IMR-90 (cell line): ENCODE results near the gene IFIH1. TPM values are rescaled to one million over a fixed set of nuclear protein-coding genes. Genes with fewer than 3 reads are reported as not detected.

Experiments
- ATAC-seq: fragments of 200-7000 bp; cut with Tn5 transposase; 2 replicates; pipeline ENCODE4 v1.9.1; 2020; ENCODE audit warnings: low read depth, mild to moderate bottlenecking, moderate library complexity
- BruUV-seq: library from RNA; stranded (reverse); fragments of 400-500 nt; replicated peaks from 2 replicates; lab custom pipeline; 2021; lab: Mats Ljungman, UMichigan
- CTCF ChIA-PET: fragments of 300-600 bp; formaldehyde crosslinking; extraction: SDS; loops from one replicate; lab custom pipeline; 2021; ENCODE audit warnings: antibody characterized with exemption; lab: Yijun Ruan, JAX
- POLR2A ChIA-PET: fragments of 300-600 bp; sonication (Branson Sonifier 250); formaldehyde crosslinking; loops from one replicate; lab custom pipeline; 2022; ENCODE audit warnings: antibody characterized with exemption; ENCODE audit not compliant: unreplicated experiment; lab: Charles Lee
- DNase-seq: peaks from one replicate; pipeline ENCODE4 v3.0.0; 2013
- H2AFZ ChIP-seq: replicated peaks from 2 replicates; pipeline ENCODE3; 2013; ENCODE audit warnings: low read length, mild to moderate bottlenecking; ENCODE audit not compliant: poor library complexity
- H2AK5ac ChIP-seq: 2 replicates; pipeline ENCODE4 v1.6.1; 2013; ENCODE audit warnings: low read depth, low read length, inconsistent platforms
- H2AK9ac ChIP-seq: replicated peaks from 2 replicates; pipeline ENCODE3; 2013; ENCODE audit warnings: mild to moderate bottlenecking, low read depth, low read length, moderate library complexity; ENCODE audit not compliant: poor library complexity
- H2BK120ac ChIP-seq: 2 replicates; pipeline ENCODE4 v1.6.1; 2013; ENCODE audit warnings: low read depth, low read length, inconsistent platforms
- H2BK15ac ChIP-seq: 3 replicates; pipeline ENCODE4 v1.6.1; 2013; ENCODE audit warnings: low read depth, low read length, inconsistent platforms
- H2BK20ac ChIP-seq: 2 replicates; pipeline ENCODE4 v1.6.1; 2013; ENCODE audit warnings: low read depth, mild to moderate bottlenecking, inconsistent platforms, low read length, moderate library complexity
- H2BK5ac ChIP-seq: 2 replicates; pipeline ENCODE4 v1.6.1; 2013; ENCODE audit warnings: mild to moderate bottlenecking, low read depth, low read length, inconsistent platforms; ENCODE audit not compliant: poor library complexity, severe bottlenecking
- H3K14ac ChIP-seq: replicated peaks from 2 replicates; pipeline ENCODE4 v1.6.1; 2013; ENCODE audit warnings: low read depth, low read length, inconsistent platforms
- H3K18ac ChIP-seq: 2 replicates; pipeline ENCODE4 v1.6.1; 2013; ENCODE audit warnings: low read depth, low read length, control low read depth
- H3K23ac ChIP-seq: 2 replicates; pipeline ENCODE4 v1.6.1; 2013; ENCODE audit warnings: low read depth, low read length, inconsistent platforms
- H3K27ac ChIP-seq: 2 replicates; pipeline ENCODE4 v1.5.1; 2013; ENCODE audit warnings: mild to moderate bottlenecking, control low read depth, low read length; ENCODE audit not compliant: insufficient read depth
- H3K27me3 ChIP-seq: 2 replicates; pipeline ENCODE4 v1.6.1; 2013; ENCODE audit warnings: low read length; ENCODE audit not compliant: control insufficient read depth, insufficient read depth
- H3K36me3 ChIP-seq: 2 replicates; pipeline ENCODE4 v1.6.1; 2013; ENCODE audit warnings: low read length, mixed read lengths; ENCODE audit not compliant: control insufficient read depth, insufficient read depth
- H3K4ac ChIP-seq: 2 replicates; pipeline ENCODE4 v1.6.1; 2013; ENCODE audit warnings: low read depth, low read length, inconsistent platforms
- H3K4me1 ChIP-seq: 2 replicates; pipeline ENCODE4 v1.6.1; 2013; ENCODE audit warnings: low read length, mixed read lengths; ENCODE audit not compliant: control insufficient read depth, insufficient read depth
- H3K4me2 ChIP-seq: 2 replicates; pipeline ENCODE4 v1.6.1; 2013; ENCODE audit warnings: low read depth, mild to moderate bottlenecking, control low read depth, low read length, moderate library complexity
- H3K4me3 ChIP-seq: 2 replicates; pipeline ENCODE4 v1.5.1; 2013; ENCODE audit warnings: low read depth, mild to moderate bottlenecking, control low read depth, low read length, moderate library complexity; ENCODE audit not compliant: insufficient read depth
- H3K56ac ChIP-seq: 2 replicates; pipeline ENCODE4 v1.6.1; 2013; ENCODE audit warnings: low read length, inconsistent platforms; ENCODE audit not compliant: insufficient read depth; ENCODE audit errors: extremely low read depth
- H3K79me1 ChIP-seq, 2 experiments: 2 replicates each; pipeline ENCODE4 v1.6.1; 2013; ENCODE audit warnings: low read length in 2 of 2, inconsistent platforms in 1 of 2, low read depth in 1 of 2
- H3K9ac ChIP-seq: 2 replicates; pipeline ENCODE4 v1.6.1; 2013; ENCODE audit warnings: low read depth, low read length, control low read depth
- H3K9me1 ChIP-seq: 2 replicates; pipeline ENCODE4 v1.6.1; 2013; ENCODE audit warnings: low read length, inconsistent platforms; ENCODE audit not compliant: insufficient read depth
- H3K9me3 ChIP-seq: 2 replicates; pipeline ENCODE4 v1.6.1; 2013; ENCODE audit warnings: low read length; ENCODE audit not compliant: control insufficient read depth, insufficient read depth
- H4K20me1 ChIP-seq: 2 replicates; pipeline ENCODE4 v1.6.1; 2013; ENCODE audit warnings: low read length, inconsistent platforms; ENCODE audit not compliant: insufficient read depth
- H4K5ac ChIP-seq: 2 replicates; pipeline ENCODE4 v1.6.1; 2013; ENCODE audit warnings: mild to moderate bottlenecking, low read depth, low read length, control low read depth
- H4K8ac ChIP-seq, 2 experiments: 2 replicates each; pipeline ENCODE4 v1.6.1; 2013; ENCODE audit warnings: low read depth in 2 of 2, low read length in 2 of 2, control low read depth in 1 of 2, inconsistent platforms in 1 of 2
- H4K91ac ChIP-seq: 2 replicates; pipeline ENCODE4 v1.6.1; 2013; ENCODE audit warnings: low read depth, low read length, inconsistent platforms; ENCODE audit not compliant: insufficient read depth
- BHLHE40 ChIP-seq: fragments of 150-350 bp; IDR thresholded peaks from 2 replicates; pipeline ENCODE4 v1.6.1; 2016; ENCODE audit warnings: mild to moderate bottlenecking, low read depth, low read length
- CHD1 ChIP-seq: IDR thresholded peaks from 2 replicates; pipeline ENCODE4 v1.6.1; 2012; ENCODE audit warnings: low read depth, low read length, improper control_type of control experiment
- ELK1 ChIP-seq: fragments of 150-350 bp; IDR thresholded peaks from 2 replicates; pipeline ENCODE4 v1.6.1; 2016; ENCODE audit warnings: low read depth, mild to moderate bottlenecking, low read length, moderate library complexity, borderline replicate concordance
- POLR2A ChIP-seq: IDR thresholded peaks from 2 replicates; pipeline ENCODE4 v1.6.1; 2012; ENCODE audit warnings: mild to moderate bottlenecking, low read depth, low read length
- RAD21 ChIP-seq: IDR thresholded peaks from 2 replicates; pipeline ENCODE4 v1.6.1; 2012; ENCODE audit warnings: low read length, improper control_type of control experiment
- SMC3 ChIP-seq: fragments of 150-350 bp; IDR thresholded peaks from 2 replicates; pipeline ENCODE4 v1.6.1; 2016; ENCODE audit warnings: low read depth, mild to moderate bottlenecking, antibody characterized with exemption, low read length, moderate library complexity
- WGBS, 2 experiments: methylation state at CpG; one replicate each; pipeline versions ENCODE4 v1.1.5 to v1.1.7; 2013; ENCODE audit warnings: missing lambda C conversion rate in 2 of 2; ENCODE audit not compliant: insufficient read length in 1 of 2; ENCODE audit errors: extremely low coverage in 2 of 2; 5-methylcytosine and 5-hydroxymethylcytosine counted together
- dilution Hi-C: fragments of 300-500 bp; cut with HindIII; formaldehyde crosslinking; loops from one replicate; pipeline ENCODE4 v1.14.3; 2018; ENCODE audit warnings: low sequenced_read_pairs; ENCODE audit not compliant: unreplicated experiment
- in situ Hi-C: fragments of 300-500 bp; cut with MboI; formaldehyde crosslinking; loops from 3 replicates; pipeline ENCODE4 v1.14.3; 2019; ENCODE audit warnings: low sequenced_read_pairs, inconsistent platforms, mixed read lengths
- intact Hi-C: fragments of 100-400 bp; cut with micrococcal nuclease; formaldehyde crosslinking; loops from 2 replicates; pipeline ENCODE4 v1.10.0; 2022
- polyA plus RNA-seq, 3 experiments: library from polyadenylated mRNA; depleted of rRNA; stranded (reverse); fragments of >200 nt; gene quantifications; 2 replicates each; pipeline ENCODE4 v1.2.3, GENCODE V29; 2012; ENCODE audit warnings: low replicate concordance in 1 of 3
- total RNA-seq: library from RNA; depleted of rRNA; stranded (reverse); fragments of >200 nt; gene quantifications from 2 replicates; pipeline ENCODE4 v1.2.3, GENCODE V29; 2012
- TF ChIP-seq, protein P1 (sequence below): conservative IDR thresholded peaks from 2 replicates; pipeline ENCODE4 v1.5.1; 2012; ENCODE audit warnings: mild to moderate bottlenecking, low read depth, low read length, improper control_type of control experiment

Gene IFIH1
- total and polyA plus RNA-seq, 2 of the 4 experiments (the other 2 are of a cell fraction), result 1.3 to 1.4 TPM

GRCh38 chr2:162243715-162244114, 74.8 kb downstream of the IFIH1 start:
- Histone ChIP-seq H3K9me1 (peaks cover 11% of the 10 kb centered on the region), H3K4me2 (peak overlapping the region; percentile 91), H2AK5ac (no peak overlapping the region), H2BK120ac (peak overlapping the region; percentile 96), H3K79me1 (peaks cover 14 to 19% of the 10 kb centered on the region in 2 experiments), H3K27me3 (no peaks in the 10 kb centered on the region), H2BK15ac (peak overlapping the region; percentile 25; the same call in 2 of the 3 replicates), H3K4ac (peak overlapping the region; percentile 68; the same call in 1 of the 2 replicates), H4K20me1 (no peaks in the 10 kb centered on the region), H3K56ac (peak overlapping the region; percentile 88; the same call in 1 of the 2 replicates), H3K9me3 (no peaks in the 10 kb centered on the region), H3K9ac (peak overlapping the region; percentile 95; the same call in 1 of the 2 replicates), H4K5ac (peak overlapping the region; percentile 96), H2AK9ac (no peak overlapping the region), H4K91ac (peak overlapping the region; percentile 29; the same call in 1 of the 2 replicates), H3K14ac (peak overlapping the region; percentile 18; the same call in 1 of the 2 replicates), H2AFZ (no peak overlapping the region), H2BK20ac (peak overlapping the region; percentile 84), H3K4me3 (no peak overlapping the region), H4K8ac (peak overlapping the region; percentile 45 to 91; a peak in 3 of 4 replicates), H3K23ac (peak overlapping the region; percentile 8; the same call in 1 of the 2 replicates), H3K18ac (peak overlapping the region; percentile 97), H3K36me3 (peaks cover 6% of the 10 kb centered on the region), H2BK5ac (peak overlapping the region; percentile 97), H3K27ac (peak overlapping the region; percentile 98; the same call in 1 of the 2 replicates), H3K4me1 (peaks cover 16% of the 10 kb centered on the region)
- in situ Hi-C loops, result no loop called here
- no TSS peak for BruUV-seq
- intact Hi-C loops, result loop anchor here (2.0 to 5.0 kb wide), 3 partner anchors 46 to 171 kb away; partner anchors contain the start of gene DPP4
- no peak for ATAC-seq
- no peak for DNase-seq
- no CpG with 5 or more reads among the region's 1 CpG for WGBS, 2 experiments
- ChIA-PET POLR2A (no interaction called here), CTCF (interaction anchor here (1.8 to 3.4 kb wide), 2 partner anchors 24 to 55 kb away, joined by 8 to 9 read pairs; no protein-coding TSS in a partner anchor)
- no peak for TF ChIP-seq BHLHE40
- no peak for TF ChIP-seq CHD1
- TF ChIP-seq SMC3, result no peak
- TF ChIP-seq POLR2A, result no peak
- TF ChIP-seq, protein P1, sequence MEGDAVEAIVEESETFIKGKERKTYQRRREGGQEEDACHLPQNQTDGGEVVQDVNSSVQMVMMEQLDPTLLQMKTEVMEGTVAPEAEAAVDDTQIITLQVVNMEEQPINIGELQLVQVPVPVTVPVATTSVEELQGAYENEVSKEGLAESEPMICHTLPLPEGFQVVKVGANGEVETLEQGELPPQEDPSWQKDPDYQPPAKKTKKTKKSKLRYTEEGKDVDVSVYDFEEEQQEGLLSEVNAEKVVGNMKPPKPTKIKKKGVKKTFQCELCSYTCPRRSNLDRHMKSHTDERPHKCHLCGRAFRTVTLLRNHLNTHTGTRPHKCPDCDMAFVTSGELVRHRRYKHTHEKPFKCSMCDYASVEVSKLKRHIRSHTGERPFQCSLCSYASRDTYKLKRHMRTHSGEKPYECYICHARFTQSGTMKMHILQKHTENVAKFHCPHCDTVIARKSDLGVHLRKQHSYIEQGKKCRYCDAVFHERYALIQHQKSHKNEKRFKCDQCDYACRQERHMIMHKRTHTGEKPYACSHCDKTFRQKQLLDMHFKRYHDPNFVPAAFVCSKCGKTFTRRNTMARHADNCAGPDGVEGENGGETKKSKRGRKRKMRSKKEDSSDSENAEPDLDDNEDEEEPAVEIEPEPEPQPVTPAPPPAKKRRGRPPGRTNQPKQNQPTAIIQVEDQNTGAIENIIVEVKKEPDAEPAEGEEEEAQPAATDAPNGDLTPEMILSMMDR, result no peak
- no peak for TF ChIP-seq ELK1
- no peak for TF ChIP-seq RAD21
- dilution Hi-C loops, result no loop called here
